Measurements from ENCODE around the gene PTPRG. TPM values are rescaled to one million over a fixed set of nuclear protein-coding genes. Genes with fewer than 3 reads are reported as not detected.

Gene PTPRG
- total RNA-seq, 1 experiment from 2014 or later = 69.3 TPM

DNA sequence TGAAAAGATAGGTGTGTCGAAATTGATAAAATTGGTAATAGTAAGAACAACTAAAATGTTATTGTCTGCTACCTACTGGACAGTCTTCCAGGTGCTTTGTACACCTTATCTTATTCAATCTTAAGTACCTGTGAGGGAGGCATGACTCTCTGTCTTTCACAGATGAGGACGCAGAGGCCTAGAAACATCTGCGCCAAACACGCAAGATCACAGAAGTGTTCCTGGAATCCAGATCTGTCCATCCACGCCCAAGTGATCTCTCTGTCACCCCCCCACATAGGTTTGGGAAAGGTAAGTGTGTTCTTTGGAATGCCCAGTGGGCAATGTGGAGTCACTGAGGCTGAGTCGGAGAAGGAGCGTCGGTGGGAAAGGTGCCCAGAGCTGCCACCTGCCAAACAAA lies 34.4 kb upstream of the PTPRG start:
- Histone ChIP-seq H4K20me1 (ENCODE audit: control insufficient read depth, insufficient read depth, insufficient read length) (no peaks in the 10 kb centered on the region), H3K23ac (ENCODE audit: insufficient read length, low read depth, low read length) (no peak overlapping the region), H2AK5ac (ENCODE audit: insufficient read length, low read length) (no peak overlapping the region), H3K79me2 (ENCODE audit: insufficient read depth, low read length) (0 out of 2 replicates have a peak, but pooled peaks cover 3% of the 10 kb centered on the region), H3K79me1 (ENCODE audit: insufficient read depth, low read depth, low read length, poor library complexity, severe bottlenecking) (no peaks in the 10 kb centered on the region), H2BK120ac (ENCODE audit: low read depth, low read length, poor library complexity, severe bottlenecking) (no peak overlapping the region), H3K4me2 (ENCODE audit: insufficient read depth, insufficient read length, low read length) (no peak overlapping the region), H3K56ac (ENCODE audit: insufficient read length, low read depth, low read length) (no peak overlapping the region), H4K5ac (ENCODE audit: insufficient read length, low read depth, low read length) (no peak overlapping the region), H3K14ac (ENCODE audit: insufficient read depth, low read length) (no peak overlapping the region), H2AFZ (ENCODE audit: low read length) (no peak overlapping the region), H3K27ac (ENCODE audit: insufficient read length, low read depth, low read length) (no peak overlapping the region), H2BK5ac (ENCODE audit: insufficient read length, low read length) (no peak overlapping the region), H2BK15ac (ENCODE audit: low read depth, low read length) (no peak overlapping the region), H4K91ac (ENCODE audit: insufficient read length, low read depth, low read length) (no peak overlapping the region), H3K4ac (ENCODE audit: low read depth, low read length) (no peak overlapping the region), H4K8ac (replicated peaks; ENCODE audit: insufficient read length, low read depth, low read length) (no peak overlapping the region), H3K27me3 (ENCODE audit: insufficient read depth, low read length) (no peaks in the 10 kb centered on the region), H3K9me3 (ENCODE audit: control insufficient read depth, low read depth, low read length) (no peaks in the 10 kb centered on the region), H2BK12ac (ENCODE audit: insufficient read length, low read depth, low read length) (no peak overlapping the region), H2BK20ac (ENCODE audit: low read depth, low read length, poor library complexity, severe bottlenecking) (no peak overlapping the region), H3K9ac (ENCODE audit: extremely low read depth, insufficient read length, low read length) (no peak overlapping the region), H3K4me1 (ENCODE audit: insufficient read depth, low read length) (peaks cover 7% of the 10 kb centered on the region; the same call in 1 of the 2 replicates), H3K18ac (ENCODE audit: insufficient read length, low read depth, low read length) (no peak overlapping the region), H3K23me2 (ENCODE audit: insufficient read length, low read depth, low read length, poor library complexity, severe bottlenecking) (no peaks in the 10 kb centered on the region), H3T11ph (ENCODE audit: low read length) (no peak overlapping the region)
- no peaks in the 10 kb centered on the region for H3K36me3 Mint-ChIP-seq (ENCODE audit: insufficient read depth in 1 of 3, low read depth in 3 of 3)
- H3K9me3 Mint-ChIP-seq = no peaks in the 10 kb centered on the region
- peaks cover 19 to 20% of the 10 kb centered on the region in 2 experiments for H3K4me1 Mint-ChIP-seq
- H3K27ac Mint-ChIP-seq = no peak overlapping the region
- WGBS (ENCODE audit: extremely low coverage, insufficient read length, low lambda C conversion rate) = no CpG with 5 or more reads among the region's 8 CpGs
- no peak for DNase-seq
- no peaks in the 10 kb centered on the region for H3K27me3 Mint-ChIP-seq (ENCODE audit: low read depth)
- TF ChIP-seq, protein P1, sequence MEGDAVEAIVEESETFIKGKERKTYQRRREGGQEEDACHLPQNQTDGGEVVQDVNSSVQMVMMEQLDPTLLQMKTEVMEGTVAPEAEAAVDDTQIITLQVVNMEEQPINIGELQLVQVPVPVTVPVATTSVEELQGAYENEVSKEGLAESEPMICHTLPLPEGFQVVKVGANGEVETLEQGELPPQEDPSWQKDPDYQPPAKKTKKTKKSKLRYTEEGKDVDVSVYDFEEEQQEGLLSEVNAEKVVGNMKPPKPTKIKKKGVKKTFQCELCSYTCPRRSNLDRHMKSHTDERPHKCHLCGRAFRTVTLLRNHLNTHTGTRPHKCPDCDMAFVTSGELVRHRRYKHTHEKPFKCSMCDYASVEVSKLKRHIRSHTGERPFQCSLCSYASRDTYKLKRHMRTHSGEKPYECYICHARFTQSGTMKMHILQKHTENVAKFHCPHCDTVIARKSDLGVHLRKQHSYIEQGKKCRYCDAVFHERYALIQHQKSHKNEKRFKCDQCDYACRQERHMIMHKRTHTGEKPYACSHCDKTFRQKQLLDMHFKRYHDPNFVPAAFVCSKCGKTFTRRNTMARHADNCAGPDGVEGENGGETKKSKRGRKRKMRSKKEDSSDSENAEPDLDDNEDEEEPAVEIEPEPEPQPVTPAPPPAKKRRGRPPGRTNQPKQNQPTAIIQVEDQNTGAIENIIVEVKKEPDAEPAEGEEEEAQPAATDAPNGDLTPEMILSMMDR (conservative IDR thresholded peaks at IDR 0.05) = no peak
- H3K4me3 Mint-ChIP-seq = no peak overlapping the region
